ENCODE results near the gene BCL10.

GRCh38 chr1:85313888-85314696 lies 37.7 kb upstream of the BCL10 start:
- TF ChIP-seq CTCF (conservative IDR thresholded peaks at IDR 0.05) (no peak), EZH2 (IDR thresholded peaks at IDR 0.05; ENCODE audit: low read depth) (no peak)
